Mucosa of rectum (tissue), 2 donors: ENCODE results near the gene NMRK2.
"Not testable (repeated sequence)": the region's sequence is repeated elsewhere in the genome, so short reads cannot be mapped to it uniquely, and the experiment has no call there.

Source experiments
- H3K27ac ChIP-seq, 2 donors: one replicate each; pipeline ENCODE4 v1.7.0; 2013; ENCODE audit warnings: inconsistent platforms in 2 of 2, low read depth in 2 of 2, low read length in 2 of 2
- H3K27me3 ChIP-seq, 2 donors: one replicate each; pipeline ENCODE4 v1.7.0; 2013; ENCODE audit warnings: low read length in 2 of 2; ENCODE audit not compliant: control insufficient read depth in 2 of 2, insufficient read depth in 2 of 2
- H3K36me3 ChIP-seq, 2 donors: one replicate each; pipeline ENCODE4 v1.7.0; 2013; ENCODE audit warnings: low read length in 2 of 2; ENCODE audit not compliant: control insufficient read depth in 2 of 2, insufficient read depth in 2 of 2
- H3K4me1 ChIP-seq, 2 donors: one replicate each; pipeline ENCODE4 v1.7.0; 2013; ENCODE audit warnings: low read length in 2 of 2, mild to moderate bottlenecking in 1 of 2; ENCODE audit not compliant: control insufficient read depth in 2 of 2, insufficient read depth in 2 of 2
- H3K4me3 ChIP-seq, 2 donors: one replicate each; pipeline ENCODE4 v1.7.0; 2013; ENCODE audit warnings: low read length in 2 of 2
- H3K9ac ChIP-seq, 2 donors: one replicate each; pipeline ENCODE4 v1.7.0; 2013; ENCODE audit warnings: low read length in 2 of 2, low read depth in 1 of 2, mild to moderate bottlenecking in 1 of 2
- H3K9me3 ChIP-seq, 2 donors: one replicate each; pipeline ENCODE4 v1.7.0; 2013; ENCODE audit warnings: low read length in 2 of 2; ENCODE audit not compliant: control insufficient read depth in 2 of 2
- donor health status: healthy.
- donor health status: Normal muscosa, but diverticular disease.

Gene NMRK2

GRCh38 chr19:3932931-3933810, at the start of gene NMRK2:
TSS of gene NMRK2 (plus strand) at chr19:3933069. CDS start at chr19:3933672, 603 bp downstream.
- H3K4me3 ChIP-seq, result no peak within 1 kb of the TSS

GRCh38 chr19:3890591-3890990, 42.3 kb upstream of the NMRK2 start:
- no peaks in the 10 kb centered on the region for H3K4me1 ChIP-seq
- no peaks in the 10 kb centered on the region for H3K9me3 ChIP-seq
- no peak overlapping the region for H3K27ac ChIP-seq
- no peaks in the 10 kb centered on the region for H3K36me3 ChIP-seq
- H3K9ac ChIP-seq, result no peak overlapping the region
- no peak overlapping the region for H3K4me3 ChIP-seq
- H3K27me3 ChIP-seq, result no peaks in the 10 kb centered on the region

More at GRCh38 chr19:3932931-3933810, at the start of gene NMRK2:
- Histone ChIP-seq H3K9me3 (no peaks in the 10 kb centered on the region), H3K9ac (no peak within 1 kb of the TSS), H3K27me3 (peaks cover 2 to 8% of the 10 kb centered on the region in 2 donors), H3K36me3 (no peaks in the 10 kb centered on the region), H3K4me1 (no peaks in the 10 kb centered on the region), H3K27ac (no peak within 1 kb of the TSS)

- Histone ChIP-seq H3K9me3 (no peaks in the 10 kb centered on the region), H3K36me3 (no peaks in the 10 kb centered on the region), H3K9ac (no peak overlapping the region), H3K27me3 (no peaks in the 10 kb centered on the region), H3K4me1 (no peaks in the 10 kb centered on the region), H3K27ac (no peak overlapping the region), H3K4me3 (no peak overlapping the region)
These were observed 39.2 kb upstream of the NMRK2 start for GRCh38 chr19:3893509-3894179.

GRCh38 chr19:3894959-3895358, 37.9 kb upstream of the NMRK2 start:
- H3K9ac ChIP-seq, H3K36me3 ChIP-seq, H3K9me3 ChIP-seq, H3K27me3 ChIP-seq, H3K4me3 ChIP-seq, H3K27ac ChIP-seq, H3K4me1 ChIP-seq: not testable (repeated sequence)

- H3K36me3 ChIP-seq, result no peaks in the 10 kb centered on the region
These were observed 37.1 kb upstream of the NMRK2 start for GRCh38 chr19:3895788-3896187.

GRCh38 chr19:3897936-3898335, 34.9 kb upstream of the NMRK2 start:
- Histone ChIP-seq H3K9ac (no peak overlapping the region), H3K27me3 (no peaks in the 10 kb centered on the region), H3K4me3 (no peak overlapping the region), H3K9me3 (no peaks in the 10 kb centered on the region), H3K4me1 (no peaks in the 10 kb centered on the region), H3K36me3 (no peaks in the 10 kb centered on the region), H3K27ac (no peak overlapping the region)

More at GRCh38 chr19:3895788-3896187, 37.1 kb upstream of the NMRK2 start:
- no peaks in the 10 kb centered on the region for H3K27me3 ChIP-seq
- H3K4me1 ChIP-seq, result no peaks in the 10 kb centered on the region
- H3K4me3 ChIP-seq, result no peak overlapping the region
- no peaks in the 10 kb centered on the region for H3K9me3 ChIP-seq
- H3K9ac ChIP-seq, result no peak overlapping the region
- no peak overlapping the region for H3K27ac ChIP-seq

- no peaks in the 10 kb centered on the region for H3K27me3 ChIP-seq
- H3K4me1 ChIP-seq, result no peaks in the 10 kb centered on the region
- no peak overlapping the region for H3K4me3 ChIP-seq
These were observed 34.4 kb upstream of the NMRK2 start for GRCh38 chr19:3898426-3898825.

GRCh38 chr19:3899531-3900294, 33.2 kb upstream of the NMRK2 start:
- H3K27ac ChIP-seq, result no peak overlapping the region
- no peak overlapping the region for H3K4me3 ChIP-seq
- H3K36me3 ChIP-seq, result no peaks in the 10 kb centered on the region
- H3K4me1 ChIP-seq, result no peaks in the 10 kb centered on the region
- H3K27me3 ChIP-seq, result no peaks in the 10 kb centered on the region
- H3K9ac ChIP-seq, result no peak overlapping the region
- no peaks in the 10 kb centered on the region for H3K9me3 ChIP-seq

More at GRCh38 chr19:3898426-3898825, 34.4 kb upstream of the NMRK2 start:
- H3K9ac ChIP-seq, result no peak overlapping the region
- no peak overlapping the region for H3K27ac ChIP-seq
- H3K36me3 ChIP-seq, result no peaks in the 10 kb centered on the region
- H3K9me3 ChIP-seq, result no peaks in the 10 kb centered on the region

GRCh38 chr19:3902317-3902973, 30.4 kb upstream of the NMRK2 start:
- Histone ChIP-seq H3K4me3 (no peak overlapping the region), H3K36me3 (no peaks in the 10 kb centered on the region), H3K27ac (no peak overlapping the region), H3K9me3 (no peaks in the 10 kb centered on the region), H3K9ac (no peak overlapping the region), H3K27me3 (no peaks in the 10 kb centered on the region), H3K4me1 (no peaks in the 10 kb centered on the region)
